Central memory CD4-positive, alpha-beta T cell (primary cell): ENCODE results near the gene KIF27.
A peak's percentile ranks its signal among the peaks of the same experiment; 100 is the strongest.
"Not testable (repeated sequence)": the region's sequence is repeated elsewhere in the genome, so short reads cannot be mapped to it uniquely, and the experiment has no call there.

Source experiments
- DNase-seq: peaks from one replicate; pipeline ENCODE4 v3.0.0; 2022
- total RNA-seq, 3 experiments: gene quantifications; one replicate each; lab custom pipeline; 2026; lab: John Stamatoyannopoulos, UW

KIF27 gene, protein sequence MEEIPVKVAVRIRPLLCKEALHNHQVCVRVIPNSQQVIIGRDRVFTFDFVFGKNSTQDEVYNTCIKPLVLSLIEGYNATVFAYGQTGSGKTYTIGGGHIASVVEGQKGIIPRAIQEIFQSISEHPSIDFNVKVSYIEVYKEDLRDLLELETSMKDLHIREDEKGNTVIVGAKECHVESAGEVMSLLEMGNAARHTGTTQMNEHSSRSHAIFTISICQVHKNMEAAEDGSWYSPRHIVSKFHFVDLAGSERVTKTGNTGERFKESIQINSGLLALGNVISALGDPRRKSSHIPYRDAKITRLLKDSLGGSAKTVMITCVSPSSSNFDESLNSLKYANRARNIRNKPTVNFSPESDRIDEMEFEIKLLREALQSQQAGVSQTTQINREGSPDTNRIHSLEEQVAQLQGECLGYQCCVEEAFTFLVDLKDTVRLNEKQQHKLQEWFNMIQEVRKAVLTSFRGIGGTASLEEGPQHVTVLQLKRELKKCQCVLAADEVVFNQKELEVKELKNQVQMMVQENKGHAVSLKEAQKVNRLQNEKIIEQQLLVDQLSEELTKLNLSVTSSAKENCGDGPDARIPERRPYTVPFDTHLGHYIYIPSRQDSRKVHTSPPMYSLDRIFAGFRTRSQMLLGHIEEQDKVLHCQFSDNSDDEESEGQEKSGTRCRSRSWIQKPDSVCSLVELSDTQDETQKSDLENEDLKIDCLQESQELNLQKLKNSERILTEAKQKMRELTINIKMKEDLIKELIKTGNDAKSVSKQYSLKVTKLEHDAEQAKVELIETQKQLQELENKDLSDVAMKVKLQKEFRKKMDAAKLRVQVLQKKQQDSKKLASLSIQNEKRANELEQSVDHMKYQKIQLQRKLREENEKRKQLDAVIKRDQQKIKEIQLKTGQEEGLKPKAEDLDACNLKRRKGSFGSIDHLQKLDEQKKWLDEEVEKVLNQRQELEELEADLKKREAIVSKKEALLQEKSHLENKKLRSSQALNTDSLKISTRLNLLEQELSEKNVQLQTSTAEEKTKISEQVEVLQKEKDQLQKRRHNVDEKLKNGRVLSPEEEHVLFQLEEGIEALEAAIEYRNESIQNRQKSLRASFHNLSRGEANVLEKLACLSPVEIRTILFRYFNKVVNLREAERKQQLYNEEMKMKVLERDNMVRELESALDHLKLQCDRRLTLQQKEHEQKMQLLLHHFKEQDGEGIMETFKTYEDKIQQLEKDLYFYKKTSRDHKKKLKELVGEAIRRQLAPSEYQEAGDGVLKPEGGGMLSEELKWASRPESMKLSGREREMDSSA (N-terminal part only)
- 5.4 to 13.5 (median 12.1) reads per million in 3 experiments for total RNA-seq

DNA sequence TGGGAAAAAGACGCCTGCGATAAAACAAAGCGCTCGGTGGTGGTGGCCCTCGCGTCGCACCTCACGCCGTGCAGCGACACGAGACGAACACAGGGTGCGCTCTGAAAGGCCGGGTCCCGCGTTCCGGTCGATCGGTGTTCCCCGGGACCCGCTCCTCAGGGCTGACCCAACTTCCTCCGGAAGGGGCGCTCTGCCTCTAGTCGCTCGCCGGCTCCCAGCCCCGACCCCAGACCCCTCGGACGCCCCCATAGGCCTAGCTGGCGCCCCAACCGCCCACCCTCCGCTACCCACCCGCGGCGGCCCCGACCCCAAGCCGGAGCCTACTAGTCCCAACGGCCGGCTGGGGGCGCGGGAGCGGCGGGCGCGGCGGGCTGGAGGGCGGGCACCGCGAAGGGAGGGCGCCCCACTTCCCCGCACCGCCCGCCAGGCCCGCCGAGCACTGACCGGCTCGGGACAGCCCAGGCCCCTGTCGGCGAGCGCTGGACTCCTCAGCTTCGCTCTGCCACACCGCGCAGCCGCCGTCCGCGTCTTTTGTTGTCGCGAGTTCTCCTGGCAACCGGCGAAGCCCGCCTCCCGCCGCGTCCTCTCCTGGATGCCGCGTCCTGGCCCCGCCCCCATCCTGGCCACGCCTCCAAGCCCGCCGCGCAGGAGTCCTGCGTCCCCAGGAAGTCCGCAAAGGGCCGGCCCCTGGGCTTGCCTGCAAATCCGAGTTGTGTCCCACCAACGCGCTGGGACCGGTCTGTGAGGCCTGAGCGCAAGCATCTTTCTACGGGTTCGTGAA lies at the start of gene KIF27:
KIF27 (minus strand) TSS at position 506 of the 781 bp plus-strand sequence. CDS start 5,841 bp downstream, outside the sequence.
- DNase-seq: peak; percentile 93

DNA sequence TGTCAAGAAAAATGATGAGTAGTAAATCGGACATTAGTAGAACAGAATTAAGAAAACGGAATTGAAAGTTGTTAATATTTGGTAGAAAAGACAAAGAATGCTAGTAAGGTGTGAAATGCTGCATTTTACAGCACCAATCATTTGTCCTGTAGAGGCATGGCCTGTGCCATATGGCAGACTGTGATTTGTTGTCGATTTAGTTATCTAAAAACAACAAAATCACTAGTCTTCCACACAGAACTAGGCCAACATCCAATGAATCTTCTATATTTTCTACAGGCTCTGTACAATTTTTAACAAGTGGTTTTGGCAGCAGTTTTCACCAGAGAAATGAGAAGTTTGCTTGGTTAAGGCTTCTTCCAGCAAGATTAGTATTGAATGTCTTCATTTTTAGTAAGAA lies 48.4 kb upstream of the KIF27 start:
- DNase-seq: no peak

DNA sequence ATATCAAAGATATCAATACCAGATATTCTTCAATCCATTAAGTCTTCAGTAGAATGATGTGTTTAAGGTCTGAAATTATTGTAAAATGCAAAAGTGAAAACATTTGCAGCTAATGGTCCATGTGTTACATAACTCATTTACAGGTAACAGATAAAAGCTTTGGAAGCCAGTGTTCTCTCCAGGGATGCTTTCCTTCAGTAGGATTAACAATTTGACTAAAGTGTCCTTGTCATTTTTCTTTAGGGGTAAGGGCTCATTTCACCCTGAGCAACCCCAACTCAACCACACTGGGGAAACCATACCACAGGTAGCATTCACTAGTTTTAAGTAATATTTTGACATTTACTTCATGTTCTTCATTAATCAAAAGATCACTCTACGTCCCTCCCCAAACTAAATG lies 45.8 kb upstream of the KIF27 start:
- DNase-seq: no peak

DNA sequence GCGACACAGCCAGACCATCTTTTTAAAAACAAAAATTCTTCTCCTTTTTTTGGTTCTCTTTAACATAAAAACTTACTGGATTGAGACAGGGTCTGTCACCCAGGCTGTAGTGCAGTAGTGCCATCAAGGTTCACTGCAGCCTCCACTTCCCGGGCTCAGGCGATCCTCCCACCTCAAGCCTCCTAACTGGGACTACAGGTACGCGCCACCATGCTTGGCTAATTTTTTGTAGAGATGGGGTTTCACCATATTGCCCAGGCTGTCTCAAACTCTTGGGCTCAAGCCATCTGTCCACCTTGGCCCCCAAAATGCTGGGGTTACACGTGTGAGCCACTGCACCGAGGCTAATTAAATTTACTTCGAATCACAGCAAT lies 45.0 kb upstream of the KIF27 start:
- DNase-seq: no peak

DNA sequence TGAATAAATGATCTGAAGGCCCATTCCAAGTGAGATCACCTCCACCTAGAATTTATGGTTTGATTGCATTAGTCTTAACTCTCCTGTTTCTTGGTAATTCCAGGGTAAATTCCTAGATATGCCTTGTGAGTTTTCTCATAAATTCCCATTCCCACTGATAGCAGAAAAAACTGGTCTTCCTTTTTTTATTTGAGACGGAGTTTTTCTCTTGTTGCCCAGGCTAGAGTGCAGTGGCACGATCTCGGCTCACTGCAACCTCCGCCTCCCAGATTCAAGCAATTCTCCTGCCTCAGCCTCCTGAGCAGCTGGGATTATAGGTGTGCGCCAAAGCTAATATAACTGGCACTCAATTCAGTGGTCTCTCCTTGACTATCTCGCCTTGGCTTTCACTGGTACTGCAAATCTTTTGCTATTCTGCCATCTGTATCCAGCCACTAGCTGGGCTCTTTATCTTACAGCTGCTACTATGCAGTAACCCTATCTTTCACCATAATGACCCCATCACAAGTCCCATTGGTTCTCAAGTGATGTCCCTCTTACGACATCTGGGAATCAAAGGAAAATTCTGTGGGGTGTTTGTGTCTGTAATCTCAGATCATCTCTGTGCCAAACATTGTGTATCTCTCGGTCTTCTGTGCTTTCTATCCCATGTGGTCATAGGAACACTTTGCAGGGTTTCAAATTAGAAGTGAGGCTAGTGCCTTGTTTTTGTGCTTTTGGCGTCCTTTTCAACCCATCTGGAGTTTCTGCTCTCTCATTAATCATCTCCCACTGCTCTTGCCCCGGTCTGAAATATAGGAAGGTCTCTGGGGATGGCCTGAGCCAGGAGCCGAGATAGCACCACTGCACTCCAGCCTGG lies 44.3 kb upstream of the KIF27 start:
- no peak for DNase-seq

DNA sequence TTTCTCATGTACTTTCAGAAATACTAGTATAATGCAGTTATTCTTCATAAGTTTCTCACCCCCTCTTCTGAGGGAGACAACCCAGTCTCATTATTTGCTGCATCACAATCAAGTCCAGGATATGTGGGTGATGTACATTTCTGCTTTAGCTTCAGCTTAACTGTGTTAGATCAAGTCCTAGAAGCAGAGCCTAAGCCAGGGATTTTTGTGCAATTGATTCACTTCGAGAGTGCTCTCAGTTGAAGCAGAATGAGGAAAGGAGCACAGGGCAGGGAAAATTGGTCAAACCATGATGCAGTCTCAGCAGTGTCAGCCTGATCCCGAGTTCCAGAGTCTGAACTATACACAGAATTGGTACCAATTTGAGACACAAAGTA lies 43.7 kb upstream of the KIF27 start:
- DNase-seq: no peak

DNA sequence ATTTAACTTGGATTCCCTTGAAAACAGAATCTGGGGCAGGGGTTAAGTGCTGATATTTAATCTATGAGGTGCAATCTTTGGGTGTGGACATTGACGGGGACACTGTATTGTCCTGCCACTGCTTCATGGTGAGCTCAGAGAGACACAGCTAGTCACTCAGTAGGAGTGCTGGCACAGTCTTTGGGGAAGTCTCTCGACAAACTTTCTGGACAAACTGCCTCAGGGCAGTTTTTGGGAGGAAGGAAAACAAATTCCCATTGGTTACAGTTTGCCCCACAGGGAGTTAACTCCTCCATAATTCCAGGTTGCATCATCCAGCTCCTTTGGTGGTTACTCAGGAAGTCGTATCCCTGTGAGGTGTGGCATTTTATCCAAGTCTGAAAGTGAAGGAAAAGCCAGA lies 40.9 kb upstream of the KIF27 start:
- DNase-seq: no peak

DNA sequence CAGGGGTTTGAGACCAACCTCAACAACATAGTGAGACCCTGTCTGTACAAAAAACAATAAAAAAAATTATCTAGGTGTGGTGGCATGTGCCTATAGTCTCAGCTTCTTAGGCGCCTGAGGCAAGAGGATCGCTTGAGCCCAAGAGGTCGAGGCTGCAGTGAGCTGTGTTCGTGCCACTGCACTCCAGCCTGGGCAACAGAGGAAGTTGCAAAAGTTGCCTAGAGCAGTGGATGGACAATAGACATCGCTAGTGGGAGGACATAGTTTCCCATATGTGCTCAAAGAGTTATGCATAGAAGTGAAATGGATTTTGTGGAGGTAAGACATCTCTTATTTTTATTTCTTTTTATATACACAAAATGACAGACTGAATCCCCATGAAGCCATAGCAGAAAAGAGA lies 39.8 kb upstream of the KIF27 start:
- DNase-seq: no peak

DNA sequence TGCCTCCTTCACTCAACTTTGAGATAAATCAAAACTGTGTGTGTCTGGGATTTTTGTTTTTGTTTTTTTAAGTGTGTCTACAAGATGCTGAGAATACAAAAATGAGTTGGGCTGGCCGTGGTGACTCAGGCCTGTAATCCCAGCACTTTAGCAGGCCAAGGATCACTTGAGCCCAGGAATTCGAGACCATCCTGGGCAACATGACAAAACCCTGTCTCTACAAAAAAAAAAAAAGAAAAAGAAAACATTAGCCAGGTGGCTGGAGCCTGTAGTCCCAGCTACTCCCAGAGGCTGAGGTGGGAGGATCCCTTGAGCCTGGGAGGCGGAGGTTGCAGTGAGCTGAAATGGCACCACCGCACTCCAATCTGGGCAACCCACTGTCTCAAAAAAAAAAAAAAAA lies 37.8 kb upstream of the KIF27 start:
- DNase-seq: no peak

DNA sequence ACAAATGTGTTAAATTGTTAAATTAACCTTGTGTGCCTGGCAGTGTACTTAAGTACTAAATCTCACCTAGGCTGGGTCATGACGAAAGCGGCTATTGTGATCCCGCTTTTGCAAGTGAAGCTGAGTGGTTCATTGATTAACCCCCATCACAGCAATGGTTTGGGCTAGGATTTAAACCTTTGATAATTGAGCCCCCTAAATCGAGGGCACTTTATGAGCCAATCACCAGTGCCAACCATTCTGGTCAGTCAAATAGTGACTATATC lies 35.9 kb upstream of the KIF27 start:
- no peak for DNase-seq

DNA sequence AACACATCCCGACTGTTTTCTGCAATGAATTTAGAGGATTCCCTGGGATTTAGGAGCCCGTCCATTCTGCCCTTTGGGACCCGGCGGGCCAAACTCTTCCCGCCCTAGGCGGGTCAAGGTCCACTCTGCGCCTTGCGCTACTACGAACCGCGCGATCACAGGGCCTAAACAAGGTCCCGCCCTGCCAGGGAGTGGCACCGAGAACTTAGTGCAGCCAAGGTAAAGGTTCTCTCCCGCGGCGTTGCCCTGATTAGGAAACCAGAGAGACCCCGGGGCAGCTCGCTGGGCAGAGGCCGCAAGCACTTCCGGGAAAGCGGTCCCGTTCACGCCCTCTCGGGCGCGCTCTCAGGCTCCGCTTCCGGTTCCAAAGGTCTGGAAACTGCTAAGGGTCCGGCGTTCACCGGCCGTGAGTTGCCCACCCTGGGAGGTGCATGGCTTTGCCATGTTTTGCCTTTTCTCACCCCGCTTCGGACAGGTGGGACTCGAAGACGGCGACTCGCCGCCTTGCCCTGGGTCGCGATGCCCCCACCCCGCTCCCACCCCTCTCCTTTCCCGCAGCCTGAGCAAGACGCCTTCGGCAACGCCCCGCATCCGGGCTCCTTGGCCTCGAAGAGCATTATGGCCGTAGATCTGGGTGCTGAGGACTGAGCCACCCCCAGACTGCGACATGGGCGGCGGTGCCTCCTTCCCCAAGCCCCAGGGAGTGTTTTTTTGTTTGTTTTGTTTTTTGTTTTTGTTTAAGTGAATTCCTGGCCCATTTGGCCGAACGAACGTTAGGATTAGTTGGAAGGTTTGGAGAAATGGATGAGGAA lies 35.4 kb upstream of the KIF27 start:
- peak; percentile 41 for DNase-seq

DNA sequence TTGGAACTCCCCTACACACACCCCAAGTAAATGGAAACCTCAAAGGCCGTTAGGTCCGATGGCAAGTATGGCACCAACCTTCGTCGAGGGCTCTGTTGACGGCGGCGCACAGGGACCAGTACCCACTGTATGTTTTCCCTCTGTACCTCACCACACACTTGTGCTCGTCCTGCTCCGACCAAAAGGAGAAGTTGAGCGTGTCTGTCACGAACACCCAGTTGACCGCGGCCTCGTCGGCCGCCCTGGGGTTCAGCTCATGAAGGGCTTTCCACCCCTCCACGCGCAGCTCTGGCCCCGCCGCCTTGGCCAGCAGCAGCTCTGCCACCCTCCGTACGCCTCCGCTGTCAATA lies 34.8 kb upstream of the KIF27 start:
- no peak for DNase-seq

DNA sequence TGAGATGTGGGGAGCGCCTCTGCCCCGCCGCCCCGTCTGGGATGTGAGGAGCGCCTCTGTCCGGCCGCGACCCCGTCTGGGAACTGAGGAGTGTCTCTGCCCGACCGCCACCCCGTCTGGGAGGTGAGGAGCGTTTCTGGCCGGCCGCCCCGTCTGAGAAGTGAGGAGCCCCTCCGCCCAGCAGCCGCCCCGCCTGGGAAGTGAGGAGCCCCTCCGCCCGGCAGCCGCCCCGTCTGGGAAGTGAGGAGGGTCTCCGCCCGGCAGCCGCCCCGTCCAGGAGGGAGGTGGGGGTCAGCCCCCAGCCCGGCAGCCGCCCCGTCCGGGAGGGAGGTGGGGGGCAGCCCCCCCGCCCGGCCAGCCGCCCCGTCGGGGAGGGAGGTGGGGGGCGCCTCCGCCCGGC lies 26.9 kb upstream of the KIF27 start:
- DNase-seq: not testable (repeated sequence)

DNA sequence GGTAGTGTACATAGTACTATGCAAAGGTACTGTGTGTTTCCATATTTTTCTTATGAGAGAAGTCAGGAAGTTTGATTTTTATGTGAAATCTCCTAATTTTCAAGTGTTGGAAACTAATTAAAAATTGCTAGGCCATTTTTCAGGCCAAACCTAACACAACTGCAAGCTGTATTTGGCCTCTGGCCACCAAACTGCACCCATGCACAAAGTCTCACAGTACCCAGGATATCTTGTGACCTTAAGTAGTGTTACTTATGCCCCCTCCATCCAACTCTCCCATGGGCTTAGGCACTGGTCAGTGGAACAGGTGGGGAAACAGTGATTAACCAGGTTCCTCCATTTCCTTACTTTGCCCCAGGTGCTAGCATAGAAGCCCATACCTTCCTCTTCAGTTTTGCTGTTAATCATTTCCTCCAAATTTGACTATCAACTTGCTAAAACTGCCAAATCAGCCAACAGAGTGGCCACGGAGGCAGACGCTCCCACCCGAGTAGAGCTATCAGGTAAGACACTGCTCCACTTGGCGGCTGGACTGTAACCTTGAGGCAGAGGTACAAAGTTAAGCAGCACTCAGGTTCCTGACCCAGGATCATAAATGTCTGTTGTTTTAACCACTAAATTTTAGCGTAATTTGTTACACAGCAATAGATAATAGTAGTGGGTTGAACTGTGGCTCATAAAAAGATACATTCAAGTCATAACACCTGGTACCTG lies 19.5 kb upstream of the KIF27 start:
- no peak for DNase-seq

DNA sequence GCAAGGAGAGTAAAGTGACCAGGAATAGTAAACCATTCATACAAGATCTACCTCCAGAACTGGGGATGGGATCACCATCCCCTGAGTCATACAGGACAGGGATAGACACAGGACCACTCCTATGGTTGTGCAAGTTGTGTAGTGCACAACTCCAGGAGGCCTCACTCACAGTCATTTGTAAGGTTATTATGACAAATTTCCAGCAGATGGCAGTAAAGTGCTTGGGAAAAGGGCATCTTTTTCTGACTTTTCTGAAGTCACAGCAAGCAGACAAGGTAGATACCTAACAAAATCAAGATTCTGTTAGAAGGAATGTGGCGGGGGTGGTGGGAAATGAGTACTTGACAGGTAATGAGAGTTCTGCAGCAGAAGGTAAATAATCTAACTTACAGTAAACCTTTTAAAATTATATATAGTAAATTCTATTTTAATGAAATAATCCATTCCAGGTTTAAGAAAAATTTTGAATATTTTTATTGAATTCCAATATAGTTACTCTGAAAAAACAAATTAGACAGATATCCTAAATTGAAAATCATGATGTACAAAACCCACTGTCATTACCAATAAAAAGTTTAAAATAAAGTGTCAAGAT lies 16.7 kb upstream of the KIF27 start:
- peak; percentile 58 for DNase-seq

DNA sequence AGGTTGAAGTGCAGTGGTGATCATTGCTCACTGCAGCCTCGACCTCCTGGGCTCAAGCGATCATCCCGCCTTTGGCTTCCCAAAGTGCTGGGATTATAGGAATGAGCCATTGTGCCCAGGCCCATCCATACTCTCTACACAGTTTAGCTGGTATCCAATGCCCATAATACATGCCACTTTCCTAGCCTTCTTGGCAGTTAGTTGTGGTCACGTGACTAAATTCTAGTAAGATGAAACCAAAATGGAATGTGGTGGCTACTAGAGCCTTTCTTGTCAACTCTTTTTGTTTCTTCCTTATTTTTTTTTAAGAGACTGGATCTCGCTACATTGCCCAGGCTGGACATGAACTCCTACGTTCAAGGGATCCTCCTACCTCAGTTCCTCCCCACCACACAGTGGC lies 15.3 kb upstream of the KIF27 start:
- DNase-seq: no peak

DNA sequence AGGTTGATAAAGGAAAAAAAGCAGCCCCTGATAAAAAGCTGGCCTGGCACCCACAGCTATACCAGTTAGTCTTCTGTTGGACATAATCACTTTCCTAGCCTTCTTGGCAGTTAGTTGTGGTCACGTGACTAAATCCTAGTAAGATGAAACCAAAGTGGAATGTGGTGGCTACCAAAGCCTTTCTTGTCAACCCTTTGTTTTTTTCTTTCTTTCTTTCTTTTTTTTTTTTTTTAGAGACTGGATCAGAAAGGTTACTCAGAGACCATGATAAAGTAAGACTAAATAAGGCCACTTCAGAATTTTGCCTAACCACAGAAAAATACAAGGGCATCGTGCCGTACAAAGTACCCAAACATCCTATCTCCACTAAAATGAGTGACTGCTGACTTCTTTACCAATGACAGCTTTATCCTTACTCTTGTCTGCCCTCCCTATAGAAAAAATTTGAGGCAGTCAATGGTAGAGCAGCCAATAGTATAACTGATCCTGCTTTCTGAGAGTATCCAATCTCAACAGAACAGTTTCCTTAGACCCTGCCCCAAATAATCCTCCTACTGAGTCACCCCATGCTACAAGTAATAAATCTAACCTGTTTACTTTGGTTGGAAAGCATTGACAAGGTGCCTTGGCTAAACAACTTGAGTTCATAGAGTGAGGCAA lies 14.2 kb upstream of the KIF27 start:
- DNase-seq: no peak

DNA sequence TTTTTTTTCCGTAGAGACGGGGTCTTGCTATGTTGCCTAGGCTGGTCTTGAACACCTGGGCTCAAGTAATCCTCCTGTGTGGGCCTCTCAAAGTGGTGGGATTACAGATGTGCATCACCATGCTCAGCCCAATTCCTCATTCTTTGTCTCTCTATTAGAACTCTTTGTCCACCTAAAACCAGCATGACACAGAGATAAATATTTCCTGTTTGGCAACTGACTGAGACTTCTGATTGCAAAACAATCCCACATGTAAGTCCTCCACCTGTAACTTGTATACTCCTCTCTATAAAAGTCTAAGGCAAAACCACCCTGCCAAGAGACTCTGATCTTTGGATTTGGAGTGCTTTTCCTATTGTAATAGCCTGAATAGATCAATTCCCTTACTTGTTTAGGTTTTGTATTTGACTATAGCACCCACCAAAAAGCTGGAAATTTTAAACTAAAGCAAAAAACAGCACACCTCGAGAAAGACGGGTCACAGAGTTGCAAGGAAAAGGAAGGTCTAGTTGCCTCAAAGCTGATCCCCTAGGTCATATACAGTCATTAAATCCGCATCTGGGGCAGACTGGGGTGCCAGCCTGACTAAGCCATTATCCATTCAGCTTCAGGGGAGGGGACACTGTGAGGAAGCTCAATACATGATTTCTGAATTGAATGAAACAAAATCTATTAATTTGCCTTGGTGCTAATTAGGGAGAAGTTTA lies 13.5 kb upstream of the KIF27 start:
- no peak for DNase-seq
